Airway epithelial cell (primary cell): ENCODE data around the gene RNF217. TPM values are rescaled to one million over a fixed set of nuclear protein-coding genes. Genes with fewer than 3 reads are reported as not detected.

Experiments
- total RNA-seq: library from RNA; depleted of rRNA; stranded (reverse); fragments of >200 nt; gene quantifications from 2 replicates; pipeline ENCODE4 v1.2.3, GENCODE V29; 2015

Gene RNF217, protein sequence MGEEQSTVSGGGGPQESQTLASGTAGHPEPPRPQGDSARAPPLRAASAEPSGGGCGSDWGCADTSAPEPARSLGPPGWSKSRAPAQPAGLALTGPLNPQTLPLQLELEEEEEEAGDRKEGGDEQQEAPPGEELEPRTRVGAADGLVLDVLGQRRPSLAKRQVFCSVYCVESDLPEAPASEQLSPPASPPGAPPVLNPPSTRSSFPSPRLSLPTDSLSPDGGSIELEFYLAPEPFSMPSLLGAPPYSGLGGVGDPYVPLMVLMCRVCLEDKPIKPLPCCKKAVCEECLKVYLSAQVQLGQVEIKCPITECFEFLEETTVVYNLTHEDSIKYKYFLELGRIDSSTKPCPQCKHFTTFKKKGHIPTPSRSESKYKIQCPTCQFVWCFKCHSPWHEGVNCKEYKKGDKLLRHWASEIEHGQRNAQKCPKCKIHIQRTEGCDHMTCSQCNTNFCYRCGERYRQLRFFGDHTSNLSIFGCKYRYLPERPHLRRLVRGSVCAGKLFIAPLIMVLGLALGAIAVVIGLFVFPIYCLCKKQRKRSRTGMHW
- total RNA-seq: 9.9 and 11.9 TPM in 2 replicates

DNA sequence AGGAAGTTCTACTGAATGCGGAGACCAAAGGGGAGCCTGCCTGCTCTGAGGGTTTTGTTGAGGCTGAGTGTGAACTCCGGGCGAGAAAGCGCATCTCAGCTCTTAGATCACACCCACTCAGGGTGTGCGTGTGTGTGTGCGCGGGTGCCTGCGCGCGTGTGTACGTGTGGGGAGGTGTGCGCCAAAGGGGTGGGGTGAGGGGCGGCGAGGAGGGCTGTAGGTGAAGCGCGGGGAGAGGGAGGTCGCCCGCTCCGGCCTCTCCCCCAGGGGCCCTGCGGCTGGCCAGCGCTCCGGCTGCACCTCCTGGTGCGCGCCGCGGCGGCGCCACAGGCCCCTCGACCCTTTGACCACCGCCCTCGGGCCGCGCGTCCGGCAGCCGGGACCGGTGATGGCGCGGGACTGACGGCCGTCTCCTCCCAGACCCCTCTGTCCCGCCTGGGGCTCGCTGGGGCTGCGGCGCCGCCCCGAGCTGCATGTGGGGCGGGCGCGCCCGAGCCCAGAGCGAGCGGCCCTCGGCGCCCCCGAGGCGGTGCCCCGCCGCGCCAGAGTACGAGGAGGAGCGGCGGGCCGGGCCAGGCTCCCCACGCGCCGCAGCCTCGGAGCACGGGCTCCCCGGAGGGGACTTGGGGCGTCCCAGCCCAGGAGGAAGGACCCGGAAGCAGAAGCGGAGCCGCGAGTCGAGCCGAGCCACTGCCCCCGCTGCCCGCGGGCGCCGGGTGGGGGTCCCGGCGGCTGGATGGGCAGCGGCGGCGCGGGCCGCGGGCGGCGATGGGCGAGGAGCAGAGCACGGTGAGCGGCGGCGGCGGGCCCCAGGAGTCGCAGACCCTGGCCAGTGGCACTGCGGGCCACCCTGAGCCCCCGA is at the start of gene RNF217:
RNF217 (plus strand) TSS at position 661 of the 862 bp plus-strand sequence; CDS start at position 769, 108 bp downstream.

Other genes with a start within 250 kb of the RNF217 start
- gene TPD52L1, start 191.3 kb downstream of the RNF217 start, total RNA-seq: 102 and 114 TPM in 2 replicates